Kidney (tissue), 14 donors: ENCODE data around the gene TICRR. TPM values are rescaled to one million over a fixed set of nuclear protein-coding genes. Genes with fewer than 3 reads are reported as not detected.

Source experiments
- DNase-seq, 5 donors: peaks; one replicate each; pipeline ENCODE4 v3.0.0-alpha.2; 2013 to 2020
- FAIRE-seq: peaks from 2 replicates; lab custom pipeline; 2012; peaks lifted over from hg19 to GRCh38; lab: Jason Lieb, UNC
- H3K27ac ChIP-seq, 2 donors: one replicate each; pipeline ENCODE4 v1.7.0; 2013; ENCODE audit warnings: low read depth in 2 of 2, low read length in 2 of 2, inconsistent platforms in 1 of 2
- H3K27me3 ChIP-seq: one replicate; pipeline ENCODE4 v1.7.1; 2013; ENCODE audit warnings: low read length, inconsistent platforms; ENCODE audit not compliant: control insufficient read depth, insufficient read depth
- H3K36me3 ChIP-seq, 3 donors: one replicate each; pipeline versions ENCODE4 v1.7.0 to v1.7.1; 2013; ENCODE audit warnings: low read length in 3 of 3, control low read depth in 1 of 3, inconsistent platforms in 1 of 3; ENCODE audit not compliant: insufficient read depth in 3 of 3, control insufficient read depth in 2 of 3
- H3K4me1 ChIP-seq, 3 donors: one replicate each; pipeline versions ENCODE4 v1.7.0 to v1.7.1; 2013; ENCODE audit warnings: low read length in 3 of 3, inconsistent platforms in 1 of 3, low read depth in 1 of 3; ENCODE audit not compliant: control insufficient read depth in 2 of 3, insufficient read depth in 2 of 3
- H3K4me3 ChIP-seq, 3 donors: one replicate each; pipeline versions ENCODE4 v1.7.0 to v1.8.1; 2013; ENCODE audit warnings: low read length in 3 of 3, control low read depth in 1 of 3, inconsistent platforms in 1 of 3
- H3K9ac ChIP-seq, 3 donors: one replicate each; pipeline versions ENCODE4 v1.7.0 to v1.7.1; 2013; ENCODE audit warnings: low read length in 3 of 3, control low read depth in 1 of 3, inconsistent platforms in 1 of 3
- H3K9me3 ChIP-seq, 3 donors: one replicate each; pipeline versions ENCODE4 v1.7.0 to v1.7.1; 2013; ENCODE audit warnings: low read length in 3 of 3, control low read depth in 1 of 3, inconsistent platforms in 1 of 3; ENCODE audit not compliant: control insufficient read depth in 2 of 3, insufficient read depth in 1 of 3
- CTCF ChIP-seq: IDR thresholded peaks from 3 replicates; pipeline ENCODE4 v1.5.1; 2012; ENCODE audit warnings: mild to moderate bottlenecking, moderate library complexity, borderline replicate concordance; ENCODE audit not compliant: insufficient read depth; ENCODE audit errors: extremely low read depth
- intact Hi-C: fragments of 100-400 bp; cut with DNase I; formaldehyde crosslinking; loops from one replicate; pipeline ENCODE4 v1.11.1; 2022
- polyA plus RNA-seq: library from polyadenylated mRNA; stranded (reverse); fragments of 350-450 nt; fragmentation: Illumina TruSeq; extraction: RNeasy Lipid Tissue Mini Kit (QIAGEN cat#74804); gene quantifications from one replicate; pipeline ENCODE4 v1.2.3, GENCODE V29; 2014; ENCODE audit warnings: low read depth, low replicate concordance; ENCODE audit not compliant: insufficient read depth
- total RNA-seq: library from RNA; stranded (reverse); fragmentation: NEBNext Ultra II Directional; extraction: Animal tissue kit (Norgen Biotek cat#: 25700); gene quantifications from one replicate; pipeline ENCODE4 v1.2.1, GENCODE V29; 2021
- donor health status: control.
- donor health status: control.
- donor health status: control.
- donor health status: control.
- donor health status: control.
- donor health status: DM: yes; HTN: yes; CAD: no.
- donor health status: Normal renal cell carcinoma (clear cell type).

TICRR gene
- total and polyA plus RNA-seq, 2 donors from 2014 or later = 0.25 TPM; not detected in 1

GRCh38 chr15:89664441-89665350, 89.4 kb downstream of the TICRR start:
- TF ChIP-seq CTCF = no peak
- H3K9ac ChIP-seq = no peak overlapping the region
- no peaks in the 10 kb centered on the region for H3K9me3 ChIP-seq
- no peaks in the 10 kb centered on the region for H3K27me3 ChIP-seq
- H3K4me3 ChIP-seq = peak overlapping the region in 2 of 3 donors; percentile 29
- no peak for FAIRE-seq
- H3K36me3 ChIP-seq = no peaks in the 10 kb centered on the region
- H3K4me1 ChIP-seq = peaks cover 0 to 4% (median 0%) of the 10 kb centered on the region in 3 donors
- intact Hi-C loops = no loop called here
- no peak overlapping the region for H3K27ac ChIP-seq
- no peak for DNase-seq

- Histone ChIP-seq H3K4me1 (peaks cover 0 to 4% (median 0%) of the 10 kb centered on the region in 3 donors), H3K9me3 (no peaks in the 10 kb centered on the region), H3K9ac (peak overlapping the region in 1 of 3 donors; percentile 34), H3K4me3 (peak overlapping the region in 2 of 3 donors; percentile 29), H3K36me3 (no peaks in the 10 kb centered on the region), H3K27me3 (no peaks in the 10 kb centered on the region), H3K27ac (peak overlapping the region; percentile 57 to 65)
- no peak for FAIRE-seq
- peak; percentile 64 to 86 (median 73) for DNase-seq
- intact Hi-C loops = no loop called here
- TF ChIP-seq CTCF = no peak
Measured at GRCh38 chr15:89665449-89666181, 90.3 kb downstream of the TICRR start.

- FAIRE-seq (no peak), DNase-seq (peak in 1 of 5 donors; percentile 59)
- no peak overlapping the region for H3K4me3 ChIP-seq
Measured at GRCh38 chr15:89666184-89666857, 91.1 kb downstream of the TICRR start.

More at GRCh38 chr15:89666184-89666857, 91.1 kb downstream of the TICRR start:
- no peaks in the 10 kb centered on the region for H3K27me3 ChIP-seq
- H3K27ac ChIP-seq = peak overlapping the region in 1 of 2 donors; percentile 57
- H3K9ac ChIP-seq = peak overlapping the region in 1 of 3 donors; percentile 34
- peaks cover 0 to 4% (median 0%) of the 10 kb centered on the region in 3 donors for H3K4me1 ChIP-seq
- no peak for TF ChIP-seq CTCF
- intact Hi-C loops = no loop called here
- no peaks in the 10 kb centered on the region for H3K9me3 ChIP-seq
- no peaks in the 10 kb centered on the region for H3K36me3 ChIP-seq
